WTC11 (cell line): ENCODE data around the gene NRXN3. TPM values are rescaled to one million over a fixed set of nuclear protein-coding genes. Genes with fewer than 3 reads are reported as not detected.

Source experiments
- ATAC-seq: fragments of 200-7000 bp; cut with Tn5 transposase; 2 replicates; pipeline ENCODE4 v1.10.0; 2021; ENCODE audit warnings: mild to moderate bottlenecking, moderate library complexity
- CTCF ChIA-PET: fragments of 300-600 bp; sonication (Branson Sonifier 250); formaldehyde crosslinking; loops from one replicate; lab custom pipeline; 2021; ENCODE audit warnings: antibody characterized with exemption; lab: Charles Lee
- POLR2A ChIA-PET: fragments of 350-600 bp; sonication (Branson Sonifier 250); formaldehyde crosslinking; loops from one replicate; lab custom pipeline; 2021; ENCODE audit warnings: antibody characterized with exemption; lab: Charles Lee
- DNase-seq: peaks from one replicate; pipeline ENCODE4 v3.0.0; 2021; ENCODE audit warnings: low spot score
- H3K27ac Mint-ChIP-seq: 2 replicates; pipeline ENCODE4 v1.8.0; 2021; ENCODE audit warnings: mixed read lengths
- H3K27me3 Mint-ChIP-seq: 2 replicates; pipeline ENCODE4 v1.8.0; 2021; ENCODE audit warnings: low read depth, mild to moderate bottlenecking, moderate library complexity, mixed read lengths
- H3K36me3 Mint-ChIP-seq: 2 replicates; pipeline ENCODE4 v1.8.0; 2021; ENCODE audit warnings: mixed read lengths
- H3K4me1 Mint-ChIP-seq: 2 replicates; pipeline ENCODE4 v1.8.0; 2022; ENCODE audit warnings: mixed read lengths
- H3K4me3 Mint-ChIP-seq: 2 replicates; pipeline ENCODE4 v1.8.0; 2021; ENCODE audit warnings: mild to moderate bottlenecking, moderate library complexity, mixed read lengths
- H3K9me3 Mint-ChIP-seq: 2 replicates; pipeline ENCODE4 v1.8.0; 2021; ENCODE audit warnings: mixed read lengths
- ATF1 ChIP-seq: sonication (generic); formaldehyde crosslinking; IDR thresholded peaks from 2 replicates; pipeline ENCODE4 v1.8.1; 2023; ENCODE audit warnings: mild to moderate bottlenecking, moderate library complexity, missing genetic modification reagents
- GRHL2 ChIP-seq: fragments of 250-450 bp; sonication (Bioruptor Pico); IDR thresholded peaks from 2 replicates; pipeline ENCODE4 v1.8.0; 2022; ENCODE audit warnings: mild to moderate bottlenecking, moderate library complexity; ENCODE audit not compliant: insufficient replicate concordance, severe bottlenecking
- JUN ChIP-seq: sonication (generic); formaldehyde crosslinking; IDR thresholded peaks from 2 replicates; pipeline ENCODE4 v1.8.0; 2023; ENCODE audit warnings: mild to moderate bottlenecking, missing genetic modification reagents
- NFATC4 ChIP-seq: fragments of 250-450 bp; sonication (Bioruptor Pico); IDR thresholded peaks from 2 replicates; pipeline ENCODE4 v1.9.0; 2021; ENCODE audit warnings: mild to moderate bottlenecking
- SMAD3 ChIP-seq: sonication (generic); formaldehyde crosslinking; IDR thresholded peaks from 2 replicates; pipeline ENCODE4 v1.8.0; 2022; ENCODE audit warnings: missing genetic modification reagents, mild to moderate bottlenecking, borderline replicate concordance
- SP1 ChIP-seq: sonication (generic); formaldehyde crosslinking; conservative IDR thresholded peaks from 2 replicates; pipeline ENCODE4 v1.8.1; 2022; ENCODE audit warnings: missing genetic modification reagents
- TCF7 ChIP-seq: sonication (generic); formaldehyde crosslinking; IDR thresholded peaks from 2 replicates; pipeline ENCODE4 v1.8.0; 2022; ENCODE audit warnings: mild to moderate bottlenecking, low read depth, missing genetic modification reagents, moderate library complexity
- ZNF317 ChIP-seq: sonication (generic); formaldehyde crosslinking; IDR thresholded peaks from 2 replicates; pipeline ENCODE4 v1.8.1; 2023; ENCODE audit warnings: low read depth, mild to moderate bottlenecking, moderate library complexity, missing genetic modification reagents, borderline replicate concordance
- ZNF396 ChIP-seq: fragments of 250-450 bp; sonication (Bioruptor Pico); IDR thresholded peaks from 2 replicates; pipeline ENCODE4 v1.8.0; 2021; ENCODE audit warnings: mild to moderate bottlenecking, moderate library complexity, borderline replicate concordance
- total RNA-seq: library from RNA; stranded (reverse); gene quantifications from 3 replicates; pipeline ENCODE4 v1.2.3, GENCODE V29; 2021
- TF ChIP-seq, protein P1 (sequence below): fragments of 250-450 bp; sonication (Bioruptor Pico); IDR thresholded peaks from 2 replicates; pipeline ENCODE4 v2.1.2; 2022; ENCODE audit warnings: mild to moderate bottlenecking, moderate library complexity
- TF ChIP-seq, protein P2 (sequence below): sonication (generic); formaldehyde crosslinking; IDR thresholded peaks from 2 replicates; pipeline ENCODE4 v1.8.1; 2022; ENCODE audit warnings: low read depth, mild to moderate bottlenecking, moderate library complexity, missing genetic modification reagents, borderline replicate concordance
- TF ChIP-seq, protein P3 (sequence below): sonication (generic); formaldehyde crosslinking; IDR thresholded peaks from 2 replicates; pipeline ENCODE4 v1.8.1; 2023; ENCODE audit warnings: mild to moderate bottlenecking, missing genetic modification reagents
- TF ChIP-seq, protein P4 (sequence below): sonication (generic); formaldehyde crosslinking; IDR thresholded peaks from 2 replicates; pipeline ENCODE4 v1.8.1; 2022; ENCODE audit warnings: missing genetic modification reagents, borderline replicate concordance
- TF ChIP-seq, protein P5 (sequence below): sonication (generic); formaldehyde crosslinking; IDR thresholded peaks from 2 replicates; pipeline ENCODE4 v1.8.0; 2022; ENCODE audit warnings: mild to moderate bottlenecking, missing genetic modification reagents
- TF ChIP-seq, protein P6 (sequence below): sonication (generic); formaldehyde crosslinking; conservative IDR thresholded peaks from 2 replicates; pipeline ENCODE4 v1.8.1; 2022; ENCODE audit warnings: mild to moderate bottlenecking, missing genetic modification reagents

The NRXN3 gene
- total RNA-seq, 1 experiment from 2014 or later = 3.0 TPM

DNA sequence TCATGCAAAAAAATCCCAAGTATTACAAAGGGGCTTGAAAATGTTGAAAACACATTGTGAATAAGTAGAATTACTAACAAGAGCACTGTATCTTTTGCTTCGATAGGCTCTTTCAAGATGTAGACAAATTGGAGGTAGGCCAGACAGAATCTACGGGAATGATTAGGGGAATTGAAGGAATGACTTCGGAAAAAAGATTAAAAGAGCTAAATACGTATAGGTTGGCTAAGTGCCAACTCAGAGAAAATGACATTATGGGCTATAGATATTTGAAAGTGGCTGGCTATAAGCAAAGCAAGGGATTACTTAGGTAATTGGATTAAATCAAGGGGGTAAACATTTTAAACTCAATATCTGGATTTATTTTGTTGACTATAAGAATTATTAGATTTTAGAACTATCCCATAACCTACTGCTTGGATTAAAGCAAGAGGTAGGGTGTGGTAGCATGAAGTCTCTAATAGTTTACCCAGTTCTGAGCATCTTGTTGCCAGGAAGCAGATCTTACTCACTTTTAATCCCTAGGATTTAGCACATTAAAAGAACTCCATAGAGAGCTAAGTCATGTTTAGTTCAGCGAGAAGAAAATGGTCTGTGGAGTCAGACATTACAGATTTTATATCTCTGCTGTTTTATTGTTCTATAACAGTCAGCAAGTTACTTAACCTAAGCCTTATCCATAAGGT lies 1551.4 kb downstream of the NRXN3 start (continued):
- TF ChIP-seq NFATC4 (no peak), GRHL2 (CRISPR knock-in tag) (no peak), TCF7 (no peak)
- TF ChIP-seq, protein P1, sequence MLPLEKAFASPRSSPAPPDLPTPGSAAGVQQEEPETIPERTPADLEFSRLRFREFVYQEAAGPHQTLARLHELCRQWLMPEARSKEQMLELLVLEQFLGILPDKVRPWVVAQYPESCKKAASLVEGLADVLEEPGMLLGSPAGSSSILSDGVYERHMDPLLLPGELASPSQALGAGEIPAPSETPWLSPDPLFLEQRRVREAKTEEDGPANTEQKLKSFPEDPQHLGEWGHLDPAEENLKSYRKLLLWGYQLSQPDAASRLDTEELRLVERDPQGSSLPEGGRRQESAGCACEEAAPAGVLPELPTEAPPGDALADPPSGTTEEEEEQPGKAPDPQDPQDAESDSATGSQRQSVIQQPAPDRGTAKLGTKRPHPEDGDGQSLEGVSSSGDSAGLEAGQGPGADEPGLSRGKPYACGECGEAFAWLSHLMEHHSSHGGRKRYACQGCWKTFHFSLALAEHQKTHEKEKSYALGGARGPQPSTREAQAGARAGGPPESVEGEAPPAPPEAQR (CRISPR knock-in tag) = no peak
- TF ChIP-seq, protein P2, sequence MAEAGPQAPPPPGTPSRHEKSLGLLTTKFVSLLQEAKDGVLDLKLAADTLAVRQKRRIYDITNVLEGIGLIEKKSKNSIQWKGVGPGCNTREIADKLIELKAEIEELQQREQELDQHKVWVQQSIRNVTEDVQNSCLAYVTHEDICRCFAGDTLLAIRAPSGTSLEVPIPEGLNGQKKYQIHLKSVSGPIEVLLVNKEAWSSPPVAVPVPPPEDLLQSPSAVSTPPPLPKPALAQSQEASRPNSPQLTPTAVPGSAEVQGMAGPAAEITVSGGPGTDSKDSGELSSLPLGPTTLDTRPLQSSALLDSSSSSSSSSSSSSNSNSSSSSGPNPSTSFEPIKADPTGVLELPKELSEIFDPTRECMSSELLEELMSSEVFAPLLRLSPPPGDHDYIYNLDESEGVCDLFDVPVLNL (CRISPR knock-in tag) = no peak

DNA sequence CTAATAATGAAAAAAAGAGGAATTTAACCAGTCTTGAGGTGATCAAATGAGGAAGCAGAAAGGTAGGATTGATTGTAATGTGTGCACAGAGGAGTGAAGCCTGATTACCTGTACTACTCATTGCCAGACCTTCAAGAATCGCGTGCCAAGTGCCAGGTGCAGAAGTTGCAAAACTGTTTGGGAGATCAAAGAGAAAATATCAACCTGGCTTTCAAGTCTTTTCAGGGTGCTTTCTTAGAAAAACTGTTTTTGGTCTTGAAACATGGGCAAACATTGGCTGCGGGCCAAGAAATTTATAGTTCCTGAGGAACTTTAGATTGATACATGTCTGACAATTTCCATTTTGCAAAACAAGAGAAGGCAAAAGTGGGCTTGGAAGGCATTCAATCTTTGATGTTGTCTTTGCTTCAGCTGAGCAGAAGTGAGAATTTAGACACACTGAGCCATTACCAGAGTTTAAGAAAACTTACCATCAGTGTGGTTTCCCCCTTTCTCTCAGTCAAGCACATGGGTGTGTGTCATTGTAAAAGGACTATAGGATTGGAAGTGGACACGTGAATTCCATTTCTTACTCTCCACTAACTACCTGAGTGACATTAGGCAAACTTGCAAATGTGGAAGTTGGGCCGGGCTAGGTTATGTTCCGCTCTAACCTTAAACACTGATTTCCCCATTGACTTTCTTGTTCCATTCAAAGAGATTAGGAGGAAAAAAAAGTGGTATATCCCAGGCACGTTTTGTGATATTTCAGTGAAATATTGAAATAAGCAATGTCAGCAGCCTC lies 1555.0 kb downstream of the NRXN3 start:
- DNase-seq (no peak), ATAC-seq (no peak)
- H3K4me3 Mint-ChIP-seq = no peak overlapping the region
- H3K27ac Mint-ChIP-seq = no peak overlapping the region
- H3K4me1 Mint-ChIP-seq = peaks cover 14% of the 10 kb centered on the region
- CTCF ChIA-PET = no interaction called here
- H3K27me3 Mint-ChIP-seq = no peaks in the 10 kb centered on the region; the same call in 1 of the 2 replicates
- POLR2A ChIA-PET = no interaction called here
- H3K36me3 Mint-ChIP-seq = no peaks in the 10 kb centered on the region
- H3K9me3 Mint-ChIP-seq = peaks cover 23% of the 10 kb centered on the region
- TF ChIP-seq, protein P3, sequence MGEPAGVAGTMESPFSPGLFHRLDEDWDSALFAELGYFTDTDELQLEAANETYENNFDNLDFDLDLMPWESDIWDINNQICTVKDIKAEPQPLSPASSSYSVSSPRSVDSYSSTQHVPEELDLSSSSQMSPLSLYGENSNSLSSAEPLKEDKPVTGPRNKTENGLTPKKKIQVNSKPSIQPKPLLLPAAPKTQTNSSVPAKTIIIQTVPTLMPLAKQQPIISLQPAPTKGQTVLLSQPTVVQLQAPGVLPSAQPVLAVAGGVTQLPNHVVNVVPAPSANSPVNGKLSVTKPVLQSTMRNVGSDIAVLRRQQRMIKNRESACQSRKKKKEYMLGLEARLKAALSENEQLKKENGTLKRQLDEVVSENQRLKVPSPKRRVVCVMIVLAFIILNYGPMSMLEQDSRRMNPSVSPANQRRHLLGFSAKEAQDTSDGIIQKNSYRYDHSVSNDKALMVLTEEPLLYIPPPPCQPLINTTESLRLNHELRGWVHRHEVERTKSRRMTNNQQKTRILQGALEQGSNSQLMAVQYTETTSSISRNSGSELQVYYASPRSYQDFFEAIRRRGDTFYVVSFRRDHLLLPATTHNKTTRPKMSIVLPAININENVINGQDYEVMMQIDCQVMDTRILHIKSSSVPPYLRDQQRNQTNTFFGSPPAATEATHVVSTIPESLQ = no peak
- TF ChIP-seq, protein P4, sequence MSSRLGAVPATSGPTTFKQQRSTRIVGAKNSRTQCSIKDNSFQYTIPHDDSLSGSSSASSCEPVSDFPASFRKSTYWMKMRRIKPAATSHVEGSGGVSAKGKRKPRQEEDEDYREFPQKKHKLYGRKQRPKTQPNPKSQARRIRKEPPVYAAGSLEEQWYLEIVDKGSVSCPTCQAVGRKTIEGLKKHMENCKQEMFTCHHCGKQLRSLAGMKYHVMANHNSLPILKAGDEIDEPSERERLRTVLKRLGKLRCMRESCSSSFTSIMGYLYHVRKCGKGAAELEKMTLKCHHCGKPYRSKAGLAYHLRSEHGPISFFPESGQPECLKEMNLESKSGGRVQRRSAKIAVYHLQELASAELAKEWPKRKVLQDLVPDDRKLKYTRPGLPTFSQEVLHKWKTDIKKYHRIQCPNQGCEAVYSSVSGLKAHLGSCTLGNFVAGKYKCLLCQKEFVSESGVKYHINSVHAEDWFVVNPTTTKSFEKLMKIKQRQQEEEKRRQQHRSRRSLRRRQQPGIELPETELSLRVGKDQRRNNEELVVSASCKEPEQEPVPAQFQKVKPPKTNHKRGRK (CRISPR knock-in tag) = no peak
- TF ChIP-seq SP1 (CRISPR knock-in tag) (no peak), ATF1 (CRISPR knock-in tag) (no peak), JUN (CRISPR knock-in tag) (no peak), SMAD3 (CRISPR knock-in tag) (no peak), ZNF396 (CRISPR knock-in tag) (no peak), ZNF317 (no peak)
- TF ChIP-seq, protein P2 (CRISPR knock-in tag) = no peak
- TF ChIP-seq, protein P5, sequence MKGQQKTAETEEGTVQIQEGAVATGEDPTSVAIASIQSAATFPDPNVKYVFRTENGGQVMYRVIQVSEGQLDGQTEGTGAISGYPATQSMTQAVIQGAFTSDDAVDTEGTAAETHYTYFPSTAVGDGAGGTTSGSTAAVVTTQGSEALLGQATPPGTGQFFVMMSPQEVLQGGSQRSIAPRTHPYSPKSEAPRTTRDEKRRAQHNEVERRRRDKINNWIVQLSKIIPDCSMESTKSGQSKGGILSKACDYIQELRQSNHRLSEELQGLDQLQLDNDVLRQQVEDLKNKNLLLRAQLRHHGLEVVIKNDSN (CRISPR knock-in tag) = no peak
- TF ChIP-seq, protein P6, sequence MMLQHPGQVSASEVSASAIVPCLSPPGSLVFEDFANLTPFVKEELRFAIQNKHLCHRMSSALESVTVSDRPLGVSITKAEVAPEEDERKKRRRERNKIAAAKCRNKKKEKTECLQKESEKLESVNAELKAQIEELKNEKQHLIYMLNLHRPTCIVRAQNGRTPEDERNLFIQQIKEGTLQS (CRISPR knock-in tag) = no peak
- TF ChIP-seq, protein P1 (CRISPR knock-in tag) = no peak
